CD4-positive, alpha-beta T cell treated with Interleukin-17A for 1 hour (primary cell): ENCODE results near the gene VPS11.
"Not testable (repeated sequence)": the region's sequence is repeated elsewhere in the genome, so short reads cannot be mapped to it uniquely, and the experiment has no call there.

ENCODE experiments used
- DNase-seq: peaks from one replicate; pipeline ENCODE4 v3.0.0-alpha.2; 2020

Gene VPS11

DNA sequence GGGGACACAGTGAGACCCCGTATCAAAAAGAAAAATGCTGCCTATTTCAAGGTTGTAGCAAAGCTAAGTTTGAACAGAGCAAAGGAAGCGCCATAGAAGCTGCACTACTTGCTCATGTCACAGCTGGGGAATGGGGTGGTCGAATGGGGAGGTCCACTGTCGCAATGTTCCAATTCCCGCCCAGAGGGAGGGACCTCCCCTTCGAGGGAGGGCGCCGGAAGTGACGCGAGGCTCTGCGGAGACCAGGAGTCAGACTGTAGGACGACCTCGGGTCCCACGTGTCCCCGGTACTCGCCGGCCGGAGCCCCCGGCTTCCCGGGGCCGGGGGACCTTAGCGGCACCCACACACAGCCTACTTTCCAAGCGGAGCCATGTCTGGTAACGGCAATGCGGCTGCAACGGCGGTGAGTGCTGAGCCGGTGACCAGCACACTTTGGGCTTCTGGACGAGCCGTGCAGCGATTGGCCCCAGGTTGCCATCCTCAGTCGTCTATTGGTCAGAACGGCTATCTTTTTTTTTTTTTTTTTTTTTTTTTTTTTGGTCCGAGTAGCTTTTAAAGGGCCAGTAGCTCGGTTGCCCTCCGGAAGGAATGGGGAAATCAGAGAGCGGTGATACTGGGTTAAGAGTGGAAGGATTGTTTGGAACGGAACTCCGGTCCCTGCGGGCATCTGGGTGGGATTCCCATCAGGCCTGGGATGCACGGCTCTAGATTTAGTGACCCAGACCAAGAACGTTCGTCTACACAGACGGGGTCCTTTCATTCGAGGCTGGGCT is 17.2 kb downstream of the VPS11 start, which contains the start of gene HMBS:
Gene HMBS, plus strand, starts transcription at position 219 of the 774 bp plus-strand sequence. Its CDS starts 153 bp downstream, at position 372.
- DNase-seq = peak; percentile 94

DNA sequence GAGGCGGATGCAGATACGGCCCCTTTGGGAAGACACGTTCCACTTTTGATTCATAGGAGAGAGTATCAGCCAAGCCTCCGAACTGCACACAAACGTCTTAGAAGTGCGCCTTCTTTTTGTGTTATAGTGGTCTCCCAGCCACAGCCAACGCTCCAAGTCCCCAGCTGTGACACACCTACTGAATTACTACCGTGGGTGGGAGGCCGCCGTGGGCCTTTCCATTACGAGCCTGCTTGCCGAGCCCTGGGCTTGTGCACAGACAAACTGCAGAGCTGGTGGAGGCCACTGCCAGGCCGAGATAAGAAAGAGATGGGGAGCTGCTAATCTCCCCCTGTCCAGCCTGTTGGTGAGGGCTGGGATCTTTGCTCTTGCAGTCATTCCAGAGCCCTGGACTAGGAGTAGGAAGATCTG is 17.8 kb downstream of the VPS11 start:
- DNase-seq = no peak

DNA sequence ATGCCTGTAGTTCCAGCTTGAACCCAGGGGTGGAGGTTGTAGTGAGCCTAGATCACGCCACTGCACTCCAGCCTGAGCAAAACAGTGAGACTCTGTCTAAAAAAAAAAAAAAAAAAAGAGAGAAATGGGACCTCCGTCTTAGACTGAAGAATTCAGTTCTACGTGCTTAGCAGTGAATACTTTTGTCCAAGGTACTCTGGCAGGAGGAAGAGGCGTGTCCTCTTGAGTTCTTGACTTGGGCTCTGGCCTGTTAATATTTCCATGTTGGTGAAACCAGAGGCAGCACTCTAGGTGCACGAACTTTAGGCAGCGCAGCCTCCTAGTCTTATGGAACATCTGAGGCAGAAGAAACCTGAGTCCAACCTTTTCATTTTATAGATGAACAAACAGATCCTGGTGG is 19.5 kb downstream of the VPS11 start:
- no peak for DNase-seq

DNA sequence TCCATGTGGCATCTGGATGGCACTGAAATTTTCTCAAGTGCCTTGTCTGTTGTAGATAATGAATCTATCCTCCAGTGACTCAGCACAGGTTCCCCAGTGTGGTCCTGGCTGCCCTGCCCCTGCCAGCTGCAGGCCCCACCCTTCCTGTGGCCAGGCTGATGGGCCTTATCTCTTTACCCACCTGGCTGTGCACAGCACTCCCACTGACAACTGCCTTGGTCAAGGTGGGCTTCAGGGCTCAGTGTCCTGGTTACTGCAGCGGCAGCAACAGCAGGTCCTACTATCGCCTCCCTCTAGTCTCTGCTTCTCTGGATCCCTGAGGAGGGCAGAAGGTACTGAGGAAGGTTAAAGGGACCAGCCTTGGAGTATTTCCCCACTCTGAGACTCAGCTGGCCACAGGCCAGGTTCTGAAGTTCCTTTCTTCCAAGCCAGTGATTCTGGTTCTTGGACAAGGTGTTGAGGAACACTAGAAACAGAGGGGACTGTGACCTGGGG is 20.2 kb downstream of the VPS11 start:
- no peak for DNase-seq

GRCh38 chr11:119088406-119088805 is 20.8 kb downstream of the VPS11 start:
- DNase-seq = no peak

DNA sequence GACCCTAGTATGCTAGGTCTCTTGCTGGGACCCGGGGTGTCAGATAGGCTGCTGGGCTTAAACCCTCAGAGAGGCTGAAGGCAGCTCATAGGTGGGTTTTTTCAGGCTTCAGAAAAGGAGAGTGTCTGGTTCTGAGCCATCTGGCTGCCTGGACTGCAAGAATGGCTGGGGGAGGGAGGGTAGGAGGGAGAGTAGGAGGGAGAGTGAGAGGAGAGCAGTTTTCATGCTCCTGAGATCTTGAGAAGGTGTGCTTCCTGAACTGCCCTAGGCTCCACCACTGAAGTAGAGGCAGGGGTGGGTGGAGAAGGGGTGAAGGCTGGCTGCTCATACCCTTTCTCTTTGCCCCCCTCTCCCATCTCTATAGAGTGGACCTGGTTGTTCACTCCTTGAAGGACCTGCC is 21.7 kb downstream of the VPS11 start:
- DNase-seq = no peak

GRCh38 chr11:119091178-119091577 is 23.6 kb downstream of the VPS11 start:
- no peak for DNase-seq

- no peak for DNase-seq
Observed at GRCh38 chr11:119091966-119092879, 24.6 kb downstream of the VPS11 start.

GRCh38 chr11:119092880-119093842 is 25.5 kb downstream of the VPS11 start:
- DNase-seq = no peak

DNA sequence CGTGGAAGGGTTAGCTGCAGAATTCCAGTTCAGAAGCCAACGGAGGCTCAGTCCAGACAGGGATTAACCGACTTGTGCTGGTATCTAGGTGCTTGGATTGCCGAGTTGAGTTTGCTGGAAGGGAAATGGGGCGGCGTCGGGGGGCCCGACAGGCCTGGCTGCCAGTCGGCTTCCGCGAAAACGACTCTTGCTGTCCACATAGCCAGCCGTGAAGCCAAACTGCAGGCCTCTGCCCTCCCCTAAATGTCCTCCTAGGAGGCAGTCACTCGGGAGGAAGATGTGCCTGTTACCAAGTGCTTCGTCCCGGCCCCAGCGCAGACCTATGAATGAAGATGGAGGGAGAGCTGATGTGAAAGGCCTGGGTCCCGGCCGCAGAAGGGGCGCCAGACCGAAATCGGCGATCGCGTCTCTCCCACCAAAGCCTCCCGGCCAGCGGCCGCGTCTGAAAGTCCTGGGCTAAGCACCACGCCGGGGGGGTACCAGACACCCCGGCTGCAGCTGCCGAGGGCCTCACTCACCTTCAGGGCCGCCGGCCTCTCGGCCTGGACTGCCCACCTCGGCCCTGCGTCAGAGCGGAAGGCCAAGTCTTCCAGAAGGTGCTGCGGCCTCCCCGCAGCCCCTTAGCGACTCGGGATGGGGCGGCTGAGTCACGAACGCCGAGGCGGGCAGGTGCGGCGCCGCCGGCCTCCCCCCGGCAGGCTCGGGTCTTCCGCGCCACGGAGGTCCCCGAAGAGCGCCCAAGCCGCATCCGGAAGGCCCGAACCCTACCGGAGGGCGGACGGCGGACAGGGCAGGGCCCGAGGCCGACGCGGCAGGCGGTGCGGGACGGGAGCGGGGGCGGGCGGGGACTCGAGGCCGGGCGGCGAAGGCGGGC is 26.6 kb downstream of the VPS11 start:
- DNase-seq = peak; percentile 44

GRCh38 chr11:119094816-119095065 is 27.1 kb downstream of the VPS11 start:
- peak; percentile 72 for DNase-seq

DNA sequence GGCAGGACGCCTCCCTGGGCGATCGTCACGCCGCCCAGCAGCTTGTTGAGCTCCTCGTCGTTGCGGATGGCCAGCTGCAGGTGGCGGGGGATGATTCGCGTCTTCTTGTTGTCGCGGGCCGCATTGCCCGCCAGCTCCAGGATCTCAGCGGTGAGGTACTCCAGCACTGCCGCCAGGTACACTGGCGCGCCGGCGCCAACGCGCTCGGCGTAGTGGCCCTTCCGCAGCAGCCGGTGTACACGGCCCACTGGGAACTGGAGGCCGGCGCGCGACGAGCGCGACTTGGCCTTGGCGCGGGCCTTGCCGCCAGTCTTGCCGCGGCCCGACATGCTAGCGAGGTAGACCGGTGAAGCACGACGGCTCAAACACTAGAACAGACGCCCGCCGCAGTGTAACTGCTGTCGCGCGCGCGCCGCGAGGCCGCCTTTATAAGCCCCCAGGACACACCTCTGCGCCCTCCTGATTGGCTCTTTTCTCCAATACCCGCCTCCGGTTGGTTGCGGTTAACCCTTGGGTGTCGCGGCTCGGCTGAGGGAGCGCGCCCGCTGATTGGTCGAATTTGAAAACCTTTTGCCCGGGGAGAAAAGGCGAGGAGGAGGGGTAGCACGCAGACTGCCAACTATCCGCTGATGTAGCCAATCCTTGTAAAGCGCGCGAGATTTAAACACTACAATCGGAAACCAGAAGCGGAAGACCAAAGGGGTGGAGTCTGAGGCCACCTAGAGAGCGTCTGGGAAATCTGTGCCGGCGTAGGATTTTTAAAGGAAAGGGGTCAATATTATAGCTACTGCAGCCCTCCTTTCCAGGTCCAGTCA is 27.7 kb downstream of the VPS11 start:
- peak; percentile 100 for DNase-seq

DNA sequence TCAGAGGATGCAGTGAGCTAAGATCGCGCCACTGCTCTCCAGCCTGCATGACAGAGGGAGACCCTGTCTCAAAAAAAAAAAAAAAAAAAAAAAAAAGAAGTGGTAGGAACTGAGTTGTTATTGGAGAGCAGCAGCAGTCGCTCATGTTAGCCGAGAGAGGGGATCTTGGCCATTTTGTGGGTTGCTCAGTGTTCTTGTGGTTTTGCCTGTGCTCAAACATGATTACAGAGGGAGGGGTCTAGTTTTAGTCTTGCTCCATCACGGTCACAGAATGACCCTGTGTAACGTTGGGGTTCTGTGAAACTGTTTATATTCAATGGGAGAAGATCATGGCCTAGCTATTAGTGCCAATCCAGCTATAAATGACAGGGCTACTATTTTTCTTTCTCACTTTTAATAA is 32.1 kb downstream of the VPS11 start:
- no peak for DNase-seq

GRCh38 chr11:119100246-119100970 is 32.8 kb downstream of the VPS11 start:
- DNase-seq = peak; percentile 27

DNA sequence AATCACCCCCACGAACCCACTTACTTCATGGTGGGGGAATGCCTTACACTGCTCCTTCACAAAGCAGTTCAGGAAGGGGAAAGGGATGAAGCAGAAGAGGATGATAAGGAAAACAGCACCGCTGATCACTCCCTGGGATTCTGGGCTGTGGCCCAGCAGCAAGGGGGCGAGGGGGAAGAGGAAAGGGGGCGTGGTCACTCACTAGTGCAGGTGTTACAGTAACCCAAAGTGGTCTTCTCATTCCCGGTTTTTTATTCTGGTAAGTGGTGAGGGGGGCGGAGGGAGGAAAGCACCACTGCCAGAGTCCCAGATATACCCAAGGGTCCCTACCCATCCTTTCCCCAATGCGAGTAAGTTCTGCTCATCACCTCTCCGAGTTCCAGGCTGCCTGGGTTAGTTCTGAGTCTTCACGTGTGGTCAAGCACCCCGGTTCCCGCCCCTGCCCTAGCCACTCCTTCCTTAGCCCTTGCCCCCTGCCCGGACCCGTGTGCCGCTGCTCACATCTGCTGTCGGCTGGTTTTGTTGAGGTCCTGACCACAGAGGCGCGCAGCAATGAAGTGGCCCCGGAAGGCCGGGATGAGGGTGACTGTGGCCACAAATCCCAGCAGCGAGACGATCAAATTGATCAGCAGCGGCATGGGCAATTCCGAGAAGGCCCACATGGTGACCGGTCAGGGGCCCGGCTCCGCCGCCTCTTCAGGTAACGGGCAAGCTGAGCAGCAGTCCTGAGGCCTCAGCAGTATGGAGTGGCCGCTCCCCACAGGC is 33.6 kb downstream of the VPS11 start:
- no peak for DNase-seq

DNA sequence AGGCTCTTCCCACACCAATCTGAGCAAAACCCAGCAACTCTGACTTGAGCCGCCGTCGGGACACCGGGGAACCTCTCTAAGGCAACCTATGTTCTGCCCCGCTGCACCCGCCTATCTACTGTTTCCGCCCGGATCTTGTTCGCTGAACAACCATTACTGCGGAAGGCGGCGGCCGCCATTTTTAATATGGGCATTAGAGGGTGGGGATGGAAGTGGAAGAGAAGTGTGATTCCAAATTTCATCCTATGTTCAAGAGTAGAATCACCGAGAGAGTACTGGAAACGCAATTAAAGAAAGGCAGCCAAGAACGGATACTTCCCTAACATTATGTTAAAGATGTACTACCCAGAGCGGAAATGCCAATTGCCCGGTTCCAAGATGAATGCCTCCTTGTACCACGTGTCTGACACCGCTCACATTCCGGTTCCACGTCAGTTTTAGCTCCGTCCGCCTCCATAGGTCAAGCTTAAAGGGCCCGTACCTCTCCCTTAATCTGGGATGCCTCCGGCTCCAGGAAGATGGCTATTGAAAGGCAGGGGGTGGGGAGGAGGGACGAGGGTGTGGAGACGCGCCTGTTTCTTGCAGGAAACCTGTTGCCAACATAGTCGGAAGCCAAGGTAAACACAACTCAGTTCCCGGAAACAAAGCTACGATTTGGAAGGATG is 34.3 kb downstream of the VPS11 start, which contains the start of gene DPAGT1:
Gene DPAGT1, minus strand, starts transcription at position 95 of the 665 bp plus-strand sequence. CDS start 198 bp downstream, outside the sequence.
- DNase-seq = peak; percentile 90

- DNase-seq = not testable (repeated sequence)
Observed at GRCh38 chr11:119103161-119103664, 35.6 kb downstream of the VPS11 start.

GRCh38 chr11:119103793-119104192 is 36.2 kb downstream of the VPS11 start:
- peak; percentile 23 for DNase-seq
